Testis (tissue), 3 donors: ENCODE data around the gene SEC22A. TPM values are rescaled to one million over a fixed set of nuclear protein-coding genes. Genes with fewer than 3 reads are reported as not detected.

Experiments used
- DNase-seq: peaks from one replicate; pipeline ENCODE4 v3.0.0-alpha.2; 2019
- H3K27ac ChIP-seq, 2 donors: fragments of 200-600 bp; sonication (generic); one replicate each; pipeline ENCODE4 v1.5.1; 2019
- H3K27me3 ChIP-seq: fragments of 200-600 bp; sonication (generic); one replicate; pipeline ENCODE4 v1.5.1; 2019
- H3K36me3 ChIP-seq: fragments of 200-600 bp; sonication (generic); one replicate; pipeline ENCODE4 v1.5.1; 2017; ENCODE audit warnings: low read depth; ENCODE audit errors: missing control alignments
- H3K4me1 ChIP-seq: fragments of 200-600 bp; sonication (generic); one replicate; pipeline ENCODE4 v1.5.1; 2019
- H3K4me3 ChIP-seq, 2 donors: fragments of 200-600 bp; sonication (generic); one replicate each; pipeline ENCODE4 v1.5.1; 2017 to 2019
- H3K9me3 ChIP-seq: fragments of 200-600 bp; sonication (generic); one replicate; pipeline ENCODE4 v1.5.1; 2017
- POLR2A ChIP-seq: fragments of 450-650 bp; IDR thresholded peaks from one replicate; pipeline ENCODE4 v1.6.1; 2017; ENCODE audit warnings: antibody characterized with exemption, mild to moderate bottlenecking, moderate library complexity
- WGBS, 2 donors: methylation state at CpG; one replicate each; pipeline ENCODE4 v1.1.5; 2018; 5-methylcytosine and 5-hydroxymethylcytosine counted together
- intact Hi-C: fragments of 100-400 bp; cut with DNase I; formaldehyde crosslinking; loops from one replicate; pipeline ENCODE4 v1.15.1; 2023; ENCODE audit warnings: low total_unique reads
- polyA plus RNA-seq: library from polyadenylated mRNA; stranded (reverse); fragments of 350-450 nt; fragmentation: Illumina TruSeq; extraction: RNeasy Lipid Tissue Mini Kit (QIAGEN cat#74804); gene quantifications from one replicate; pipeline ENCODE4 v1.2.3, GENCODE V29; 2014; ENCODE audit warnings: low read depth, low replicate concordance; ENCODE audit not compliant: insufficient read depth
- total RNA-seq, 2 donors: library from RNA; depleted of rRNA; stranded (reverse); fragments of >200 nt; gene quantifications; one replicate each; pipeline ENCODE4 v1.2.3, GENCODE V29; 2016
- TF ChIP-seq, protein P1 (sequence below), 3 experiments: fragments of 450-650 bp in 2 of 3; fragments of 200-600 bp in 1 of 3; sonication (generic) in 1 of 3; IDR thresholded peaks; one replicate each; pipeline ENCODE4 v1.5.1; 2016 to 2019; ENCODE audit warnings: antibody characterized with exemption in 3 of 3, mild to moderate bottlenecking in 2 of 3, moderate library complexity in 1 of 3

SEC22A gene
- total and polyA plus RNA-seq, 3 donors from 2014 or later = 52.0 to 59.6 (median 58.8) TPM

DNA sequence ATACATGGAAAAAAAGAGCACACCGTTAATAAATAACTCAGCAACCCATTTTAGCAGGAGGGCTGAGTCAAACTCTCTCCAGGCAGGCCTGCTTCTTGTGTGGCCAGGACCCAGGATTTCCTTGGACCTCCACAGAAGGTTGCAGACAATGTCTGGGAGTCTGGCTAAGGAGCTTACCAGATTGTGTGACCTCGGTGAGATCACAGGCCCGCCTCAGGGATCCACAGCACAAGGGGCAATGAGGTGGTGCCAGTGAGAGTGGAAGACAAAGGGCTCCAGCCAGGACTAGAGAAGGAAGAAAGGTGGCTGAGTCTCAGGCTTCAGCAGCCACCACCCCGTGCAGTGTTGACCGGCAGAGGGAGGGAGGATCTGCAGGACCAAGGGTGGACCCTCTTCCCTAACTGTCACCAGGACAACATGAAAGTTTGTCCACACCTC lies 32.2 kb upstream of the SEC22A start:
- intact Hi-C loops = no loop called here
- no peak overlapping the region for H3K27ac ChIP-seq
- TF ChIP-seq POLR2A = no peak
- TF ChIP-seq, protein P1, sequence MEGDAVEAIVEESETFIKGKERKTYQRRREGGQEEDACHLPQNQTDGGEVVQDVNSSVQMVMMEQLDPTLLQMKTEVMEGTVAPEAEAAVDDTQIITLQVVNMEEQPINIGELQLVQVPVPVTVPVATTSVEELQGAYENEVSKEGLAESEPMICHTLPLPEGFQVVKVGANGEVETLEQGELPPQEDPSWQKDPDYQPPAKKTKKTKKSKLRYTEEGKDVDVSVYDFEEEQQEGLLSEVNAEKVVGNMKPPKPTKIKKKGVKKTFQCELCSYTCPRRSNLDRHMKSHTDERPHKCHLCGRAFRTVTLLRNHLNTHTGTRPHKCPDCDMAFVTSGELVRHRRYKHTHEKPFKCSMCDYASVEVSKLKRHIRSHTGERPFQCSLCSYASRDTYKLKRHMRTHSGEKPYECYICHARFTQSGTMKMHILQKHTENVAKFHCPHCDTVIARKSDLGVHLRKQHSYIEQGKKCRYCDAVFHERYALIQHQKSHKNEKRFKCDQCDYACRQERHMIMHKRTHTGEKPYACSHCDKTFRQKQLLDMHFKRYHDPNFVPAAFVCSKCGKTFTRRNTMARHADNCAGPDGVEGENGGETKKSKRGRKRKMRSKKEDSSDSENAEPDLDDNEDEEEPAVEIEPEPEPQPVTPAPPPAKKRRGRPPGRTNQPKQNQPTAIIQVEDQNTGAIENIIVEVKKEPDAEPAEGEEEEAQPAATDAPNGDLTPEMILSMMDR (IDR thresholded peaks at IDR 0.05) = no peak
- H3K4me1 ChIP-seq = no peaks in the 10 kb centered on the region
- no peak overlapping the region for H3K4me3 ChIP-seq
- 45 to 80% methylated on average over 5 of the region's 5 CpGs for WGBS, 2 donors
- no peak for DNase-seq
- H3K27me3 ChIP-seq = no peaks in the 10 kb centered on the region
- no peaks in the 10 kb centered on the region for H3K9me3 ChIP-seq
- no peaks in the 10 kb centered on the region for H3K36me3 ChIP-seq

GRCh38 chr3:123169930-123170329 lies 31.8 kb upstream of the SEC22A start:
- Histone ChIP-seq H3K27ac (no peak overlapping the region), H3K9me3 (no peaks in the 10 kb centered on the region)
- no peak for DNase-seq

DNA sequence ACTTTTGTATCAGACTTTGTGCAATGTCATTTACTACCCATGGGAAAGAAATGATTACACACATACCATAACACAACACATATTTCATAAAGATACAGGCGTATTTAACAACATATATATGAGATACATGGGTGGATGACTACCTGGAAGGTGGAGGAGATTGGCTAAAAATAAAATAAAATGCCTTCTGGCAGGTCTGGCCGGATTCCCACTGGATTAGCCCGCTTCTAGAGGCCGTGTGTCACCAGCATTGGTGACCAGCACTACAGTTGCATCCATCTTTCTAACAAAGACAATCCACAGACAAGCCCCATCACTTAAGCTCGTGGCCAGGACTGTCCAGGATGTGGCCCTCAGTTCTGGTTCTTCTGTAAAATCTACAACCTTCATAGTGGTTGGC lies 21.0 kb upstream of the SEC22A start:
- Histone ChIP-seq H3K27ac (no peak overlapping the region), H3K27me3 (no peaks in the 10 kb centered on the region), H3K36me3 (no peaks in the 10 kb centered on the region), H3K4me1 (no peaks in the 10 kb centered on the region), H3K9me3 (no peaks in the 10 kb centered on the region), H3K4me3 (no peak overlapping the region)
- TF ChIP-seq, protein P1 (IDR thresholded peaks at IDR 0.05) = no peak
- no peak for TF ChIP-seq POLR2A
- 97 to 98% methylated on average over 5 of the region's 5 CpGs for WGBS, 2 donors
- no peak for DNase-seq
- intact Hi-C loops = no loop called here

More at GRCh38 chr3:123169930-123170329, 31.8 kb upstream of the SEC22A start:
- Histone ChIP-seq H3K27me3 (no peaks in the 10 kb centered on the region), H3K4me1 (no peaks in the 10 kb centered on the region), H3K4me3 (no peak overlapping the region), H3K36me3 (no peaks in the 10 kb centered on the region)
- WGBS, 2 donors = 45 to 97% methylated on average over 2 of the region's 2 CpGs
- intact Hi-C loops = no loop called here
- TF ChIP-seq, protein P1 (IDR thresholded peaks at IDR 0.05) = no peak
- TF ChIP-seq POLR2A = no peak

DNA sequence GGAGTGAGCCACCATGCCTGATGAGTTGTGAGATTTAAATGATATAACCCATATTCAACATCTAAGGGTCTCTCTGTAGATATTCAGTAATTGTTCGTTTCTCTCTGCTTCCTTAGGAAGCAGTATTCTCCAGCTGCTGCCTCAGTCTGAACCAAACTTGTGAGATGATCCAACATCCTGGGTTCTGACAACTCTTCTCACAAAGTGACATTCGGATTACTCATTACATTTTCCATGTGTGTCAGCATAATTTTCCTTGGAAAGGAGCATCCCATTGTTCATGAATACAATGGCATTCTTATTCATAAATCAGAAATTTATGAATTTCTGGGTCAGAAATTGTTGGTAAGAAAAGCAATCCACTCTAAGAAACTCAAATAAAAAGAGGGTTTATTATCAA lies 15.0 kb upstream of the SEC22A start:
- no peak overlapping the region for H3K27ac ChIP-seq
- no peaks in the 10 kb centered on the region for H3K36me3 ChIP-seq
- 77 to 84% methylated on average over 2 of the region's 2 CpGs for WGBS, 2 donors
- no peak for DNase-seq
- no peak for TF ChIP-seq POLR2A
- TF ChIP-seq, protein P1 (IDR thresholded peaks at IDR 0.05) = no peak
- no peaks in the 10 kb centered on the region for H3K4me1 ChIP-seq
- no peak overlapping the region for H3K4me3 ChIP-seq
- H3K27me3 ChIP-seq = no peaks in the 10 kb centered on the region
- no peaks in the 10 kb centered on the region for H3K9me3 ChIP-seq
- intact Hi-C loops = no loop called here

DNA sequence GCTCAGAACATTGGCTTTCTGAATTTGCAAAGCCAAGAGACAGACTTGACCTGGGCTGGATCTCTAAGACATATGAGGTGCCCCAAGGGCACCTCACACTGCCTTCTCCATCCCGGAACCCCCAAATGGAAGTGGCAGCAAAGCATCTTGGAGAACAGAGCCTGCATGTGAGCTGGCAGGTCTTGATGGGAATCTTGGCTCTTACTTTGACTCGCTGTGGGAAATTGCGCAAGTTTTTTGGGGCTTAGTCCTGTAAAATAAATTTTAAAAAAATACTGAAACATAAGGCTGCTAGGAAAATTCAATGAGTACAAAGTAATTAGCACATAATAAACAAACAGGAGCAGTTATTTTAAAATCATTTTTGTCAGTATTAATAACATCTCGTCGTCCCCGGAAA lies 13.7 kb upstream of the SEC22A start:
- Histone ChIP-seq H3K27me3 (no peaks in the 10 kb centered on the region), H3K36me3 (no peaks in the 10 kb centered on the region), H3K4me3 (no peak overlapping the region), H3K27ac (no peak overlapping the region), H3K4me1 (no peaks in the 10 kb centered on the region), H3K9me3 (no peaks in the 10 kb centered on the region)
- DNase-seq = no peak
- 90 to 92% methylated on average over 6 of the region's 6 CpGs for WGBS, 2 donors
- intact Hi-C loops = no loop called here
- TF ChIP-seq, protein P1 (IDR thresholded peaks at IDR 0.05) = no peak
- no peak for TF ChIP-seq POLR2A
